ENCODE data around the gene LDLRAD4.

LDLRAD4 gene

DNA sequence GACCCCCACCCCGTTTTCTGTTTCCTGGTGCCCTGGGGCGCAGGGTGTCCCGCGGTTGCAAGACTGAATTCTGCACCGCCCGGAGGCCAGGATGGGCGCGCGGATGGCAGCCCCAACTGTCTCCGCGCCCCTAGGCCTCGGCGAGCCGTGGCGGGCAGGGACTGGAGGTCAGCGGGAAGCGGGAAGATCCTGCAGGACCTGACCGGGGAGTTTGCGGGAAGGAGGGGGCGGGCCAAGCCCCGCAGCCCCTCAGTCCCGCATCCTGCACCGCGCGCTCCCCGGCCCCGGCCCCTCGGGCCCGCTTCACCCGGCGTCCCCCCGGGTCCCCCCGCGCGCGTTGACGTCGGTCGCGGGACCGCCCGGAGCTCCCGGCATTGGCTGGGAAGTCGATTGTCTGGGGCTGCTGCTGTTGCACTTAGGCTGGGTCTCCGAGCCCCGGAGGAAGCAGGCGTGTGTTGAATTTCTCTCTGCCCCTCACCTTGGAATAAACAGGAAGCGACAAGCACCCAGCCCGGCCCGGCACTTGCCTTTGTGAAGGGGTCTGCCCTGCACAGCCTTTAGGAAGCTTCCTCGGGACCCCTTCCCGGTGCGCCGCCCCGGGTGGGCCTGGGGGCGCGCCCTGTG, at the start of gene LDLRAD4:
Gene LDLRAD4 (plus strand): TSS at position 393 of the 624 bp plus-strand sequence.
- peak; percentile 12 to 19 for DNase-seq (ENCODE audit: low read depth in 2 of 2)

DNA sequence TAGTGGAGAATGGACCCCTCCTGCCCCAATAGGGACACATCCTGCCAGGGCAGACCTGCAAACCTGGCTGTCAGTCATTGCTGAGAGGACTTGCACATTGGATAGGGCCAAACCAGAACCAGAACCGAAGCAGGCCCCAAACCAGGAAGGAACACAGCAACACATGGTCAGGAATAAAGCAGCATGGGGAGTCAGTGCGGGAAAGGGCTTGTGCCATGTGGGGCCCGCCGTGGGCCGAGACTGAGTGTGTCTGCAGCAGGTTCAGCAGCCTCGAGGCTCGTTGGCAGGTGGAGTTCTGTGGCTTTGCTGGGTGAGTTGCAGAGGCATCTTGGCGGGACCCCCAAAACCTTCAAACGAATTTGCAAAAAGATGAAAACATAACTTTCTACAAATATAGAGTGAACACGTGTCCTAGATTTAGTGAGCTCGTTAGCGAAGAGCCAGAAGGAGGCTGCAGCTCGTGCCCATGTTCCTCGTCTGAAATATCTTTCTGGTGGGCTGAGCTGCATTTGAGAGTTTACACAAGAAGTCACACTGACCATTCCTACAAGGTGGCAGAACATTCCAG, 44.9 kb upstream of the LDLRAD4 start:
- DNase-seq (ENCODE audit: low read depth in 2 of 2) = no peak

DNA sequence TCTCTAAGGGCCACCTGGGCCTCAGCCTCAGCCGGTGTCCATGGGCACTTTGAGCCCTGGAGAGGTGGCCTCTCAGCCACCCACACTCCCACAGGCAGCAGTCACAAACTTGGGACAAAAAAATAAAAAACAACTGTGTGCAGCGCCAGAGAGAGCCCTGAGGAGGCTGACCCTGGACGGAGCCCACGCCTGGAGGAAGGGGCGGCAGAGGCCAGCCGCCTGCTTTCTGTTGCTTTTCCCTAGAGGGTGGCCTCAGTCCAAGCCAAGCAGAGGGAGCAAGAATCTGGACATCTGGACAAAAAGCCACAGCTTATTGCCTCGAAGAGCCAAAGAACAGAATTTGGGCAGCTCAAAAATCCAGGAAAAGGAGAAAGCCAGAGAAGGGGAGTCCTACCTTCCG, 43.3 kb upstream of the LDLRAD4 start:
- DNase-seq (ENCODE audit: low read depth in 2 of 2) = no peak

DNA sequence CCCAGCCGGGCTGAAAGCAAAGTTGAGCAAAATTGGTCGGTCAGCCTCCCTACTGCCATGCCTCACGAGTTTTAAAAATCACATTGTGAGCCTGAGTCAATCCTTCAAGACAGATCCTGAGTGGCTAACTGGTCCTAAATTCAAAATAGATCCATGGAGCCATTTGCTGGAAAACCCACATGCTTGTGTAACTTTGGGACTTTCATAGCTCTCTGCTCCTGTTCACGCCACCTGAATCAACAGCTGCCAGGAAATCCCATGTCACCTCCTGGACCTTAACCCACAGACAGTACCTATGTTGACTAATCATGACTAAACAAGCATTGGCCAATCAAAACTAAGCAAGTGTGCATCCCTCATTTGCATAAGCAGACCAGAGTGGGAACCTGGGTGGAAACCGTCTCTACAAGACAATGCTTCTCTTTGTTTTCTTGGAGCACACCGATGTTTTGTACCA, 42.8 kb upstream of the LDLRAD4 start:
- DNase-seq (ENCODE audit: low read depth in 2 of 2) = no peak

- DNase-seq (ENCODE audit: low read depth in 2 of 2) = no peak
Measured at GRCh38 chr18:13176847-13177246, 41.7 kb upstream of the LDLRAD4 start.

DNA sequence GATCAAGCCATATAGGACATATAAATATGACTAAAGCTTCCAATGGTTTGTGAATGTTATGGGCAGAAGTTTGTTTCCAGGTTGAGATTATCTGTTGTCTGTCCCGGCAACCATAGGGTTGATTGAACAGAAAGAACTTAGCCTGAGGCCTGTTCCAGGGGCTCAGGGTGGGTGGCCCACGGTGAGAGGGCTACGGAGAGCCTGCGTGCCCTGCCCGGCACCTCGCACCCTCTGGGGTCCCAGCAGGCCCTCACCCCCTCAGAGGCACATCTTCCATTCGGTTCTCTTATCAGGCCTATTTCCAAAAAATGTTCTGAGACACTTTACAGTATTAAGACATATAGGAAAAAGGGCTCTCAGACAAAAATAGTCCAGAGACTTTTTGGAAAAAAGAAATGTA, 40.4 kb upstream of the LDLRAD4 start:
- DNase-seq (ENCODE audit: low read depth in 2 of 2) = no peak

- peak in 1 of 2 donors; percentile 25 for DNase-seq (ENCODE audit: low read depth in 2 of 2)
Measured at GRCh38 chr18:13178976-13179375, 39.6 kb upstream of the LDLRAD4 start.

- peak in 1 of 2 donors; percentile 23 for DNase-seq (ENCODE audit: low read depth in 2 of 2)
Measured at GRCh38 chr18:13179566-13180113, 38.9 kb upstream of the LDLRAD4 start.

- no peak for DNase-seq (ENCODE audit: low read depth in 2 of 2)
Measured at GRCh38 chr18:13180614-13181375, 37.8 kb upstream of the LDLRAD4 start.

DNA sequence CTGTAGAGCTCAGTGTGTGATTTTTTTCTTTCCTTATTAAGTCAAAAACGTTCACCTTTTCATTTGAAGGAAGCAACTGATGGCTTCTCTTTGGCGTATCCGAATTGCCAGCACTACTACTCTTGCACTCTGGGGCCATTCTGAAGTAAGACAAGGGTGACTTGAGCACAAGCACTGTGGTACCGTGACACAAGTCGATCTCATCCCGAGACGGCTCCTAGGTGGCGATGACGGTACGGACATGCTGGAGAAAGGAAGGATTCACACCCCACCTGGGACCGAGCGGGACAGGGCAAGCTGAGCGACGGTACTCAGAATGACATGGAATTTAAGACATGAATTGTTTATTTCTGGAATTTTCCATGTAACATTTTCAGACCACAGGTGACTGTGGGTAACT, 36.8 kb upstream of the LDLRAD4 start:
- no peak for DNase-seq (ENCODE audit: low read depth in 2 of 2)

DNA sequence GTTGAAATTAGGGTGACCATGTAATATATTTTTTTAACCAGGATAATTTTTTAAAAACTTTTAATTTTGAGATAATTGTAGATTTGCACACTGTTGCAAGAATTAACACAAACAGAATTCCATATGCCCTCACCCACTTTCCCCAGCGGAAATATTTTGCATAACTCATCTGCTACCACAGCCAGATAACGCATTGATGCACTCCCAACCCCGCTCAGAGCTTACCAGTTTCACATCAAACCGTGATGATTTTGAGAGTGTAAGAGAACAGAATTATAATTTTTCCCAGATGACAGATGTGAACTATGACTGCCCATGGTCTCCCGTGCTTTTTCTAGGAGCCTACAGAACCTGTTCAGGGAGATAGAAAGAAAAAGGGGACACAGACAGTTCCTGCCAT, 35.2 kb upstream of the LDLRAD4 start:
- DNase-seq (ENCODE audit: low read depth in 2 of 2) = no peak

DNA sequence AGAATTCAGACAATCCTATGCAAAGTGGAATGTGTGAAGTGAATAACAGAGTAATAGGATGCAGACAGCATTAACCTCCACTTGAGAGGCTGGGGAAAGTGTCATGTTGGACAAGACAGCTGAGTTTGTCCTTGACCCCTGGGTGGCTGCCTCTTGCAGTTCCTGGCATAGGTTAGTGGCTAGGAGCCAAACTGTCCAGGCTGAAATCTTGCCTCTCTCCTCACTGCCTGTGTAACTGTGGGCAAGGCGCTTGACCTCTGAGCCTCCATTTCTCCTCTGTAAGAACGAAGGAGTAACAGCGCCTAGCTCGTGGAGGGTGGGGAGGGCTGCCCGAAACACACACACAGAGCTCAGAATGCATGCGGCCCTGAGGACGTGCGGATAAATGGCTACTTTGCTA, 34.8 kb upstream of the LDLRAD4 start:
- no peak for DNase-seq (ENCODE audit: low read depth in 2 of 2)

- no peak for DNase-seq (ENCODE audit: low read depth in 2 of 2)
Measured at GRCh38 chr18:13184396-13184795, 34.2 kb upstream of the LDLRAD4 start.

DNA sequence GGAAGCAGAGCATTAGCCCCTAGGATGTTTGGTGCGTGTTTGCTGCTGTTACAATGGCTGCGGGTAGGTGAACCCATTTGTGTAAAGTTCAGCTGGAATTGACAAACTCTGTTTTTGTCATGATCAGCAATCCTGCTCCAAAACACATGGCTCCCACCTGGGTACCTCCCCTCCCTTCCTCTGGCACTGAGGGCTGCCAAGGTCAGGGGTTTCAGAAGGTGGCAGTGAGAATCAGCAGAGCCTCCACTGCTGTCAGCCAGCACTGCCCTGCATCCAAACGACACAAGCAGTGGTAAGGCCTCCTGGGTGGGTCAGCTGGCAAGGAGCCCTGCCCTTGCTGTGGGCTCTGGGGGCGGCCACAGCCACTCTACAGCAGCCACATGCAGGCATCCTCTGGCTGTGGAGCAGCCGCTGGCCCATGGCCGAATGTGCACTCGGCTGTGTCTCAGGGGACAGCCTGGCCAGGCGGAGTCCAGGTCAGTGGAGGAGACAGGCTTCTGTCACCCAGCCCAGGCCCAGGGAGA, 32.8 kb upstream of the LDLRAD4 start:
- no peak for DNase-seq (ENCODE audit: low read depth in 2 of 2)

- no peak for DNase-seq (ENCODE audit: low read depth in 2 of 2)
Measured at GRCh38 chr18:13186687-13187086, 31.9 kb upstream of the LDLRAD4 start.

- no peak for DNase-seq (ENCODE audit: low read depth in 2 of 2)
Measured at GRCh38 chr18:13187498-13187897, 31.1 kb upstream of the LDLRAD4 start.

DNA sequence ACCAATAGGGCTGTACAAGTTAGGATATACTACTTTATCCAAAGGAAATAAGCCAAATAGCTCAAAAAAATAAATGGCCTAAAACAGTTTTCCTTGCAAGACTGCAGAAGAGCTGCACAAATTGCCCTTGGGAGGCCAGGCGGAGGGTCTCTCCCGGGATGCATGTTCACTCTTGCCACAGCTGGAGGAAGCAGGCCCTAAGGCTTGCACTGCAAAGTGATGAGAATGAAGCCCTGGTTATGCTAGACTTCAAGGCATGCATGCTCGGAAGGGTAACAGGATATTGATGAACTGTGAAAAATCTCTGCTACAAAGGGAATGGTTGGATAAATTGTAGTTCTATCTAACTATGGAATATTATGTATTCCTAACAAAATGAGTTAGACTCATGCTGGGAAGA, 27.5 kb upstream of the LDLRAD4 start:
- DNase-seq (ENCODE audit: low read depth in 2 of 2) = no peak

DNA sequence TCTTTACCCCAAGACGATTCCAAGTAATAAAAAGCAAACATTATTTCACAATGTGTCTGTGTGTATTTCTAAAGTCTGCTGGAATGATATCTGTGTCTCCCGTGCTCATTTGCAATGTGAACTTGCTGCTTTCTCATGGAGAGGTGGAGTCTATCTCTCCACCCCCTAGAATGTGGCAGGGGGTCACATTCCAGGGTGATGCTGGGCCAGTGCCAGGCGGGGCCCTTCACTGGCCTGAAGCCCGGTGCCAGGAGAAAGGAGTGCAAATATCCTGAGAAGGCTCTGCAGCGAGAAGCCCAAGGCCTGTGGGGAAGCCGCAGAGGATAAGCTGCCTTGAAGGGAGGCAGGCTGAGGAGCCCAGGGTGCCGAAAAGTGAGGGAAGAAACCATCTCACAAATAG, 26.8 kb upstream of the LDLRAD4 start:
- DNase-seq (ENCODE audit: low read depth in 2 of 2) = no peak

DNA sequence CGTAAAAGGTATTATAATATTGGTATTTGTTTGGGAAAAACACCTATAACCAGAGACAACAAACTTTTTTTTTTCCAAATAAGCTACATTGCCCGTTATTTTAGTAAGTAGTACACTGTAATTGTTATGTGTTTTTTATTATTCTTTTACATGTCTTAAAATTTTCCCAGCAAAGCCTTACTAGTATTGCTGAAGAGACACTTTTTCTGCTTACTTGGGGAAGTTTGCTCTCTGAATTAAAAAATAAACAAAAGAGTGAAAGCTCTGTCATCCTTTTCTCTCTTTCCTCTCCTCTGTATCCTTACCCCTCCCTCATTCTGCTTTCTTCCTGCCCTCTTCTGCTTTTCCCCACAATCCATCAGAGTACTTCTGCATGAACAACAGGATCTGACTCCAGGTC, 25.6 kb upstream of the LDLRAD4 start:
- no peak for DNase-seq (ENCODE audit: low read depth in 2 of 2)

GRCh38 chr18:13194239-13194638, 24.3 kb upstream of the LDLRAD4 start:
- DNase-seq (ENCODE audit: low read depth in 2 of 2) = no peak

DNA sequence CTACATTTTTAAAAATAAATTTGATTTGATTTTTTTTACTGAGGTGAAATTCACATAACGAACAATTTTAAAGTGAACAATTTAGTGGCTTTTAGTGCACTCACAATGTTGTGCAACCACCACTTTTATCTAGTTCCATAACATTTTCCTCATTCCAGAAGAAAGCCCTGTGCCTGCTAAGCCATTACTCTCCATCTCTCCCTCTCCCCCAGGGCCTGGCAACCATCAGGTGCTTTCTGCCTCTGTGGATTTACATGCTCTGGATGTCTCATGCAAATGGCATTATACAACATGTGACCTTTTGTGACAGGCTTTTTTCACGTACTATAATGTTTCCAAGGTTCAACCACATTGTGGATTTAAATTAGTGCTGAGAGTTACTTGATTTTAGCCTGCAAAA, 19.9 kb upstream of the LDLRAD4 start:
- DNase-seq (ENCODE audit: low read depth in 2 of 2) = no peak

DNA sequence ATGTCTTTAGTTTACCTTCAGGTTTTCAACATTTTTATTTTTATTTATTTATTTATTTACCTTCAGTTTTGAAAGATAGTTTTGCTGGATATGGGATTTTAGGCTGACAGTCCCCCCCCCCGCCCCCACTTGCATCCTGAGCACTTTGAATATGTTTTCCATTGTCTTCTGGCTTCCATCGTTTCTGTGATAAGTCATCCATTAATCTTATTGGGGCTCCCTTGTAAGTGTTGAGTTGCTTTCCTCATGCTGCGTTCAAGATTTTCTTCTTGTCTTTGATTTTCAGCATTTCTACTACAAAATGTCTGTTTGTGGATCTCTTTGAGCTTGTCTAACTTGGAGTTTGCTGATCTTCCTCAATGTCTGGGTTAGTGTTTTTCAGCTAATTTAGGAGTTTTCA, 19.4 kb upstream of the LDLRAD4 start:
- DNase-seq (ENCODE audit: low read depth in 2 of 2) = no peak

- DNase-seq (ENCODE audit: low read depth in 2 of 2) = no peak
Measured at GRCh38 chr18:13201292-13201691, 17.3 kb upstream of the LDLRAD4 start.
